GM13977 (cell line): ENCODE results near the gene ALDH1B1.
A peak's percentile ranks its signal among the peaks of the same experiment; 100 is the strongest.

ENCODE experiments used
- DNase-seq: peaks from one replicate; pipeline ENCODE4 v3.0.0; 2012; ENCODE audit warnings: low spot score
- in situ Hi-C: fragments of 300-500 bp; cut with MboI; formaldehyde crosslinking; loops from one replicate; pipeline ENCODE4 v1.12.0; 2022; ENCODE audit warnings: low sequenced_read_pairs, low pct_unique_long_range_greater_than_20kb, mixed read lengths, inconsistent platforms; ENCODE audit not compliant: unreplicated experiment
- TF ChIP-seq, protein P1 (sequence below): IDR thresholded peaks from 2 replicates; pipeline ENCODE4 v1.5.1; 2012; ENCODE audit warnings: mild to moderate bottlenecking, control low read depth; ENCODE audit not compliant: insufficient read depth; ENCODE audit errors: extremely low read depth, missing control alignments

Gene ALDH1B1

GRCh38 chr9:38412751-38413150 lies 20.2 kb downstream of the ALDH1B1 start:
- TF ChIP-seq, protein P1, sequence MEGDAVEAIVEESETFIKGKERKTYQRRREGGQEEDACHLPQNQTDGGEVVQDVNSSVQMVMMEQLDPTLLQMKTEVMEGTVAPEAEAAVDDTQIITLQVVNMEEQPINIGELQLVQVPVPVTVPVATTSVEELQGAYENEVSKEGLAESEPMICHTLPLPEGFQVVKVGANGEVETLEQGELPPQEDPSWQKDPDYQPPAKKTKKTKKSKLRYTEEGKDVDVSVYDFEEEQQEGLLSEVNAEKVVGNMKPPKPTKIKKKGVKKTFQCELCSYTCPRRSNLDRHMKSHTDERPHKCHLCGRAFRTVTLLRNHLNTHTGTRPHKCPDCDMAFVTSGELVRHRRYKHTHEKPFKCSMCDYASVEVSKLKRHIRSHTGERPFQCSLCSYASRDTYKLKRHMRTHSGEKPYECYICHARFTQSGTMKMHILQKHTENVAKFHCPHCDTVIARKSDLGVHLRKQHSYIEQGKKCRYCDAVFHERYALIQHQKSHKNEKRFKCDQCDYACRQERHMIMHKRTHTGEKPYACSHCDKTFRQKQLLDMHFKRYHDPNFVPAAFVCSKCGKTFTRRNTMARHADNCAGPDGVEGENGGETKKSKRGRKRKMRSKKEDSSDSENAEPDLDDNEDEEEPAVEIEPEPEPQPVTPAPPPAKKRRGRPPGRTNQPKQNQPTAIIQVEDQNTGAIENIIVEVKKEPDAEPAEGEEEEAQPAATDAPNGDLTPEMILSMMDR, result no peak
- no peak for DNase-seq
- in situ Hi-C loops, result no loop called here

- DNase-seq, result no peak
- TF ChIP-seq, protein P1, result no peak
- in situ Hi-C loops, result no loop called here
Observed at GRCh38 chr9:38413283-38413682, 20.8 kb downstream of the ALDH1B1 start.

DNA sequence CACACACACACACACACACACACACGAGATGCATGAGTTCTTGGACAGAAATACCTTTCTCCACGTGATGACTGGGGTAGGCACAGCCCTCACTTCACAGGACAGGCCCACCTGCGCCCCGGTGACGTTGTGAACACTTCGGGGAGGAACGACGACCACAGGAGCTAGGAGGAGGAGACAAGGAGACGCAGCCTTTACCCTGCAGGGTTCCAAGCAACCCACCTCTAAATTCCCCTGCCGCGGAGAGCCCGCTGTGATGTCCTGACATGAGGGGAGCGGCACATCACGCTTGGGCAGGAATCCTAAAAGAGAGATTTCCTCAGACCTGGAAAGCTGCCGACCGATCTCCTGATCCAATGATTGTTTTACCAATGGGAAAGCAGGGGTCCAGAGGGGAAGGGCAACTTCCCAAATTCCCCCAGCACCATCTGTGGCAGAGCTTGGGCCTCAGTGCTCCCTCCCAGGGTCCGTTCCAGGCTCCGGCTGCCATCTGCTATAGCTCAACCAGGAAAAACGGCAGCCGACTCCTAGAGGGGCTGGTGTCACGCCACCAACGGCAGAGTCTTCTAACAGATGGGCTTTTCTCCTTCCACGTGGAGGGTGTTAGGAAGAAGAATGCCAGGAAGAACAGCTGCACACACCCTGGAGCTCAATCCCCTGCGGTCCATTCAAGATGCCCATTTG lies 21.7 kb downstream of the ALDH1B1 start:
- TF ChIP-seq, protein P1, result no peak
- in situ Hi-C loops, result no loop called here
- DNase-seq, result no peak

DNA sequence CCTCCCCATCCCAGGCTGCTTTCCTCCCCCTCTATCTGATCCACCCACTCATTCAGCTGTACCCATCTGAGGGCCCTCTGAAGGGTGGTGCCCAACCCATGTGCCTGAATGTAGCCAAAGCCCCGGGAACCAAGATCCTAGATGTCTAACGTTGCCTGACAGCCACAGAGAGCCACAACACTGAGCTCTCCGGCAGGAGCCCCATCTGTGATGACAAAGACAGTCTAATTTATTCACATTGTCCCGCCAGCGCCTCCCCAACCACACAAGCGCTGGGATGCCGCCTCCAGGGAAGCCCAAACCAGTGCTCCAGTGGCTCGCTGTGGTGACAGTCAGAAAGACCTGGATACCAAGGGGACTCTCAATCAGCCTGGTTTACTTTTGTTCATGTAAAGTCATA lies 23.4 kb downstream of the ALDH1B1 start:
- no peak for DNase-seq
- TF ChIP-seq, protein P1, result no peak
- in situ Hi-C loops, result no loop called here

GRCh38 chr9:38416461-38416860 lies 24.0 kb downstream of the ALDH1B1 start:
- in situ Hi-C loops, result no loop called here
- TF ChIP-seq, protein P1, result no peak
- no peak for DNase-seq

- TF ChIP-seq, protein P1, result peak; percentile 82
- no peak for DNase-seq
- in situ Hi-C loops, result no loop called here
Observed at GRCh38 chr9:38417003-38417945, 24.8 kb downstream of the ALDH1B1 start.
